GM19023 (cell line): ENCODE measurements around the gene SCRN2.

ENCODE experiments used
- ATAC-seq: cut with Tn5 transposase; IDR thresholded peaks from one replicate; pipeline ENCODE4 v1.9.1; 2021; ENCODE audit warnings: mild to moderate bottlenecking, moderate library complexity; ENCODE audit not compliant: unreplicated experiment

The SCRN2 gene

DNA sequence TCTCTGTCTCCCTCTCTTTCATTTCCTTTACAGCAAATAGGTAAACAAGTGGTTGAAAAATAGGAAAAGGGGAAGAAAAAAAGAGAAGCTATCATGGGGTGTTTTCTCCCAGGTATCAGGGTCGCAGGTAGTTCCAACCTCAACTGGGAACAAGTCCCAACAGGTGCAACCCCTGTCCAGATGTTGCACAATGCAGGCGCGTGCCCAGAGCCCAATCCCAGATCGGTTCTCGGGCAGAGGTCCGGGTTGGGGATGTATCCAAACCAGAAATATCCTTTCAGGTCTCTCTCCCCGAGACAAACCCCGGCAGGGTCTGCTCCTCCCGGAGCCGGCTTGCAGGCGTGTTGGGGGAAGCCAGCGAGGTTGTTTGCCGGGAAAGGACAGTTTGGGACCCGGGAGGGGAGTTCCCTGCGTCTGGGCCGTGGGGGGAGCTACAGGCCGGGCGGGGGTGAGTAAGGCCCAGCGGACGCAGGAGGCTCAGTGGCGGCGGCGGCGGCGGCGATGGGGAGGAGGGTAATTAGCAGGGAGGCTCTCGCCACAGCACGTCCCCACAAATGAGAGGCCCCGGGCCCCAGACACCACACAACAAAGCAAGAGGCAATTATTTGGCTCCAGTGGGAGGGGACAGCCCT, 31.1 kb upstream of the SCRN2 start:
- ATAC-seq, result no peak

DNA sequence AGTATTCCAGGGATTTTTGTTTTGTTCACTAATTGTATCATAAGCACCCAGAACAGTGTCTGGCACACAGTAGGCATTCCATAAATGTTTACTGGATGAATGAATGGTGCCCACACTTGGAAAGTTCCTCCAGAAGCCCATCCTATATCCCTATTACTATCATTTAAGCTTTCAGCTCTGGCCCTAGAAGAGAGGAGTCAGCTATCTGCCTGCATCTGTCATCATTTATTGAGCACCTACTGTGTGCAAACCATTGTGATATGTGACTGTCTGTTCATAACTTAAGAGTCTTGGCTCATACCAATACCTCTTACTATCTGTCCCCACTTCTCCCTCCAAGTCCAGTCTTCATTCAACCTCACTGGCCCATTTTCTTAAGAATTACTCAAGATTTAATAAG, 30.0 kb upstream of the SCRN2 start:
- ATAC-seq, result no peak

DNA sequence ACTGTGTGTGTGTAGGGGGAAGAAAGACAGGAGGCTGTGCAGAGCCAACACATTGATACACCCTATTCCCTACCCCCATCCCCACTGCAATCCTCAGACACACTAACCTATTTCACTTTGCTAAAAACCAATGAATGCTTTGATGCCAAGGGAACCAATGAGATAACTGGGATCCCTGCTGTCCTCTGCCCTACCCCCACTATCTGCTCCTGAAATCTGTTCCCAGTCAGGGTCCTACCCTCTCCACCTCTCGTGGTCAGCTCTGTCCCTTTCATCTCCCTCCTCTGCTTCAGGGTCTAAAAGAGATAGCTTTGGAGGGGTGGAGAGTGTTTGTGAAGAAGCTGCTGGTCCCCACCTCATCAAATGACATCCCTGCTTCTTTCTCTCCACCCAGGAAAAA, 29.0 kb upstream of the SCRN2 start:
- no peak for ATAC-seq

DNA sequence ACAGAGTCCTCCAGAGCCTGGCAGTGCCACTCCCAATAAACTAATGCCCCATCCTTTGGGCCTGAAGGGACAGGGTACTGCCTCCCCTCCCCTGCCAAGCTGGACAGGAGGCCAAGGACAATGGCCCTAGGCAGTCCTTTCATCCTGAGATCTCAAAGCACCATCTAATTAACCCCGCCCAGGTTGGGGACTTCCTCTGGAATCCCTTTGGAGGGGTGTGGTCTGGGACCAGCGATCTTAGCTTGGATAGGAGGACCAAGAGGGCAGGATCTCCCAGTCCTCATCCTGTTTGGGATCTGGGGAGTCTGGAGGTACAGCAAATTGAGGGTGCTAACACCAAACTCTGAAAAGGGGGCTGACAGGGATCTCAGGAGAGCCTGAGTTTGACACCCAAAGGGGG, 28.0 kb upstream of the SCRN2 start:
- no peak for ATAC-seq

DNA sequence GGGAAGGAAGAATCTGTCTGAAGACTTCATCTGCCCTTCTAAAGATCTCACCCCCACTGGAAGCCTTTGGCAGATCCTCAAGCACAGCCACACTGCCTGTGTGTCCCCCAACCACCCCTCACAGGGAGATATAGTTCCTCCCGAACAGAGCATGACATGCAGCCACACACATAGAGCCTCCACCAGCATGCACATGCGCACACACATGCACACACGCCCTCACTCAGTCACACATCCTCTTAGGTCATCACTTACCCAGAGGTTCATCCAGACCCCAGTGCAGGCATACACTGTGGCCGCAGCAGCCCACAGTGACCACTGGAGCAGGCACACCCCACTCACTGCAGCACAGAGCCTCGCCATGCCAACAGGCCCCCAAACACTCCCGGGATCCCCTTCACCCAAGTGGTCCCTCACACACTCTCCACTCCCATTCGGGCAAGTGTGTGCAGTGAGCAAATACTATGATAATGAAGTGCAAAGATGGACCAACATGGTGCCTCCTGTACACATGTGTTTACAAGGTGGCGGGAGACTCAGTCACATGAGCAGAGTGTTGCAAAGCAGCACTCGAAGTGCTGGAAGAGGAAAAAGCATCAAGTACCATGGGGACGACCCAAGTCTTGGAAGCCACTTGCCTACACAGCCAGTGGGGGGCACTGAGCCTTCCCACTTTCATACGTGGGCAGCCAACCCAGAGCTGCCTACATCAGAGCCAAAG, 26.9 kb upstream of the SCRN2 start:
- no peak for ATAC-seq

DNA sequence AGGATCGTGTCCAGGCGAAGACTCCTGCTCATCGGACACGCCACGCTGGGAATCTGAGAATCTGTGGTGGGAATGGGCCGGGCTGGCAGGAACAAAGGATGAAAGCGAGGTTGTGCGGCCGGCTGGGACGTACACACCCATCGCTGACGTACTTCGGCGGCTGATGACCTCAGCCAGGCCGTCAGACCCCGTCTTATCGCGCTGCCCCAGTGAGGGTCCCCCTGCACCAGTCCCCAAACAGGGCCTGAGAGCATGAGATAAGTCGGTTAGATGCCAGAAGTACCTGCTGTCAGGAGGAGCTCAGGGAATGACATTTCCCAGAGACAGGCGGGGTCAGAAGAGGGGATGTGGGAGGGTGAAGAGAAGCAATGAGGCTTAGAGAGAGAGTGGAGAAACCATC, 25.9 kb upstream of the SCRN2 start:
- no peak for ATAC-seq

DNA sequence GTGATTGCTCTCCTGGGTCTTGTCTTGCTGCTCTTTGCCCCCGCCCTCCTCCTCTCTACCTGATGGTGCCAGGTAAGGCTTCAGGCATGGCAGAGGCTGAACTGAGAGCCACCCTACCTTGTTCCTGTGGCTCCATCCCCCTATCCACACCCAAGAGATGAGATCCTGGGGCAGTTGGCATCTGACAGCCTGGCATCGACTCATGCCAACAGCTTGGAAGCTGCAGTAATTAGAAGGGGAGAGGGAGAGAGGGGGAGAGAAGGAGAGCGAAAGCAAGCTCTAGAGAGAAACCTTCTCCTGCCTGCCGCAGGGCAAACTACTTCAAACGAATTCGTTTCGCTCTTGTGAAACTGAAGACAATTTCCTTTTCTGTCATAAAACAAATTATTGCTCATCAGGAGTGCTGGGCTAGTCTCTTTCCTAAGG, 23.7 kb upstream of the SCRN2 start:
- ATAC-seq, result no peak

DNA sequence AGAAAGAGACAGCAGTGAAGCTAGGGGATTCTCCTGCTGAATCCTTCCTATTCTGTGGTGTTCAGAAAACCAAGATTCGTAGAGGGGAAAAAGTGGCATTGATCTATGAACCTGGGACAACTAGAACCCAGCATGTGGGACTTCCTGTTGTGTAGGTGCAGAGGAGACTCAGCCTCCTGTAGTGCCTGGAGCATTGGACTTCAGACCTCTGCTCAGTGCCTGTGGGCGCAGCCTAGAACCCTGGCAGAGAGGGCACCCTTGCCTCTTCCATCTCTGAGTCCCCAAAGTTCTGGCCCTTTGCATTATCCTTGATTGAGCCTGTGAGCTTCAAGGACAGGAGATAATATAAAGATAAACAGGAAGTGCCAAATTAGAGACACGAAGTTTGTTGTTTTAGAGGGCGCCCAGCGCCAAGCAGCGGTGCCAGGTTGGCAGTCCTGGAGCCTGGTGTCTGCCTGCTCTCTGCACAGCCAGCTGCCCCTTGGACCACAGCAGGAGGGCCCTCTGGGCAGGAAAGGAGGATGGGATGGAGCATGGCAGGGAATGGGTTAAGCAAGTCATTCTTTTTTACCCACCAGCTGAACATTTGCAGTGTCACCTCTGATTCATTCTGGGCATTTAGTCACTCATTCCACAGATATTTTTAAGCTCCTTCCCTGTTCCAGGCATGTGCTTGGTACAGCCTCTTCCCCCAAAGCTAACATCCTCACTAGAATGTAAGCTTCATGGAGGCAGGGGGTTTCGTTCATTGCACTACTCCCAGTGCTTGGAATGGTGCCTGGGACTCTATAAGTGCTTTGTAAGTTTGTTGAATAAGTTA, 21.8 kb upstream of the SCRN2 start:
- no peak for ATAC-seq

DNA sequence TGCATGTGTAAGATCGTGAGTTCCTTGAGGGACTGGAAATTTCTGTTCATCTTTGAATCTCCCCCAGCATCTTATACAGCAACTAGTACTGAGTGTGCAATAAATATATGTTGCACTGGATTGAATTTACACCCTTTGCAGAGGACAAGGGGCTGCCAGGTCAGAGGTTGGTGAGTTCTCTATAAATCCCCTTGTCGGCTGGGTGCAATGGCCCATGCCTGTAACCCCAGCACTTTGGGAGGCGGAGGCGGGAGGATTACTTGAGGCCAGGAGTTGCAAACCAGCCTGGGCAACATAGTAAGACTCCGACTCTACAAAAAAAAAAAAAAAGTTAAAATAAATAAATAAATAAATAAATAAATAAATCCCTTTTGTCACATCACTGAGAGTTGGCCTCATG, 19.3 kb upstream of the SCRN2 start:
- ATAC-seq, result no peak

DNA sequence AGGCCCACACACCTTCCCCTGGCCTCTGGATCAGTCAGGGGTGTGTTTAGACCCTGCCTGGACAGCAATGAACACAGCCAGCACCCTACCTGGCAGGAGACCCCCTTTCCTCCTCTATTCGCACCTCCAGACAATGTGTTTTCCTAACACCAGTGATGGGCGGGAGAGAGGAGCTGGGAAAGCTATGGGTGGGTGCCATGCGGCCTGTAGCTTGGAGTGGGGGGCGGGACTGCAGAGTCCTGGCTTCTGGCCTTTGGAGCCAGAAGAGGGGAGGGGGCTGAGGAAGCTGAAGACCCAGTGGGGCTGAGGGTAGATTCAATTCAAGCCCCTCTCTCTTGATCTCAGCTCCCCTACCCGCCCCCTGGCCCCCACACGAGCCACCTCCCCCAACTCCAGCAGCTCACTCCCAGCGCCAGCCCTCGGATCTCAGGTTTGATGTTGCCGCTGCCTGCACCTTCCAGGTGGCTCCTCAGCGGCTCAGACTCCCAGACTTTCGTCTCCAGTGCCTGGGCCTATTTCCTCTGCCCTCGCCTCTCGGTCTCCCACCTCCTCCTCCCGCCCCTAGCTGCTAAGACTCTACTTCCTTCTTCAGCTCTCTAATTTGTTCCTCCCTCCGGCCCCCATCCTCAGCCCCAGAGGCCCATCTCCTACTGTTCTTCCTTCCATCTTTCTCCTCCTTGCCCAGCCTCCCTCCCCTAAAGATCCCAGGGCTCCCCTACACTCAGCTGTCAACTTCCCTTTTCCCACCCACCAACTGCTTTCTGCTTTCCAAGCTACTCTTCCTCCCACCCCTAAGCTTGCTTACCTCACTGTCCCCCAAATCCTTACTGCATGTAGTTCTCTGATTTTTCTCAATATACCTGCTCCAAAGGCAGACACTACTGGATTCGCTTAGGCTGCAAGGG, 16.7 kb upstream of the SCRN2 start:
- ATAC-seq, result no peak

DNA sequence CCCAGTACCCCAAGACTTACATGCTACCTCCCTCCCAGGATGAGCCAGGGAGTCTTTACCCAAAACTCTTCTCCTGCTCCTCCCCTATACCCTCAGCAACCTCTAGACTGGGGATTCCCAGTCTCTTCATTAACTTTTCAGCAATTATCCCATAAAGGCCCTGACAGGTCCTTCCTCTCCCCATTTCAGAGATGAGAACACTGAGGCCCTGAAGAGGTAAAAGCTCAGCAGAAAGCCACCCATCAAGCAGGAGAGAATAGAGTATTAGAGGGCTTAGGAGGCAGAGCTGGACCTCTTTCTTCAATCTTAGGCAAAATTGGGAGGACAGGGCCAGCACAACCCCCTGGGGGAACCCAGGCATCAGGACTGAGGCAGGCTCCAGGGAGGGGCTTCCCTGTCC, 15.8 kb upstream of the SCRN2 start:
- no peak for ATAC-seq

DNA sequence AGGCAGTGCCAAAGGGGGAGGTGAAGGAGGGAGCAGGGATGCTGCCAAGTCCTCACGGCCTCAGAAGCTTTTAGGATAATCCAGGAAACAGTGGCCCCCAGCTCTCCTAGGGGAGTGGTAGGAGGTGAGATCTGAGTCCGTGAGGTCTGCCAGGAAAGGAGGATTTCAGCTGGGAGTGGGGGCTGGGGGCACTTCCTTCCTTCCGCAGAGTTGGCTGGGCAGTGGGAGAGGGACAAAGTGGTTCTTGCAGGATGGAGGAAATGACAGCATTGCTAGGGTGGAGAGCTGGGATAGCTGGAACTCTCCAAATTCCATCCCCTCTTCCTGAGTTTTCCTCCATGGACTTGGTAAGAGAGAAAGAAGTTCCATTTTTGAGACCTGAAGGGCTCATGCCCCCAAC, 14.7 kb upstream of the SCRN2 start:
- no peak for ATAC-seq

DNA sequence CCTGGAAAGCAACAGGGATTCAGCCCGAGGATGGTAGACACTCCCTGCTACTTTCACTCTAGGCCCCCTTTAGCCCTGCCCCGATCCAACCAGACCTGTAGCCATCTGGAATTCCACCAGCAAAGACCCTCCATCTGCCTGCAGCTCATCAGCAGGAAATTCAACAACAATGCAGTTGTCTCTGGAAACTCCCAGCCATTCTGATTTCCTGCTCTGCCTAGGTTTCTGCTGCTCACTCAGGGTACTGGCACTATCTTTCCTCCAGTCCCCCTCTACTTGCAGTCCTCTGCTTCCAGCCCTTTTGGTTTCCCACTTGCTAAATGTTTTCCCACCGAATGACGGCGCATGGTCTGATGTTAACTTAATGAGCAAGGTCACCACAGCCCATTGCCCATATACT, 12.5 kb upstream of the SCRN2 start:
- ATAC-seq, result no peak

DNA sequence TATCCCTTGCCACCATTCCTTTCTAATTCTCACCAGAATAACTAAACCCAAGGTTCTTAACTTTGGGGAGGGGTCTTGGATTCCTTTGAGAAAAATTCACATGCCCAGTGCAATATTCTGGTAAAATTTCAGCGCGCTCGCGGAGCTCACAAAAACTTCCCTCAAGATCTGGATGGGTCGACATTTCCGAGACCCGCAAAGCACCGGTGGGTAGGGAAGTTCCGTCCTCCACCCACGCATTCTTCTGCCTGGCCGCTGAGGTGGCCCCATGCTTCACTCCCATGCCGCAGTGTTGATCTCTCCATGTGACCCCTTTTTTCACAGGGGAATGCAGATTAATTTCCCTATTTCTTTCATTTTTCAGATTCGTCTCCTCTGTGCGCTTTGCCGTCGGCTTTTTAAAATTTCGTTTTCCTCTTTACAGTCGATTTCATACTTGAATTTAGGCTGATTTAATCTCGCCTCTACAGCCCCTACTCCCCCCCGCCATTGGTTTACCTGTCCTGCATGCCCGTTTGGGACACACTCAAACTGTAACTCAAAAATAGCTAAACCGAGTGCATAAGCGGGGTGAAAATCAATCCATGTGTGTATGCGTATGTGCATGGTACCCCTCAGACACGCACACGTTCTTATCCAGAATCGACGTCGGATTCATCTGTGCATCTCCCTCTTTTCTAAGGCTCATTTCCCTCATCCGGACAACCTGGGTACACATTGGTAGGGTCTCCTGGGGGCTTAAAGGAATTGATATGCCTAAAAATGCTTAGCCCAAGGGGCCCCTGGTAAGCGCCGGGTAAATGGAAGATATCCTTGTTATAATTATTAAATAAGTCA, 11.3 kb upstream of the SCRN2 start:
- ATAC-seq, result no peak

DNA sequence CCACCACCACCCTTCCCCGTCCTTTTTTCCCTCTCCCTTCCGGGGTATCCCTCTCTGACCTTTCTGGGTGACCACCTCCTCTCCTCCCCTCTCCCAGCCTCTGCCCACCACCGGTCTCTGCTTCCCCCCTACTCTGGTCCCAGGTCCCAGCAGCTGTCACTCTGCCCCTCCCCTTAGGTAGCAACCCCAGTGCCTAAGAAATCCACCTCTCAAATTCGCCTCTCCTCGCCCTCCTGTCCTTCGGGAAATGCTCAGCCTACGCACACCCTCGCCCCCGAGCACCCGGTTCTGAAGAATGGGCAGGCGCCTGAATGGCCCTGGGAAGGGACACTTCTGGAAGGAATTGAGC, 10.7 kb upstream of the SCRN2 start:
- no peak for ATAC-seq

DNA sequence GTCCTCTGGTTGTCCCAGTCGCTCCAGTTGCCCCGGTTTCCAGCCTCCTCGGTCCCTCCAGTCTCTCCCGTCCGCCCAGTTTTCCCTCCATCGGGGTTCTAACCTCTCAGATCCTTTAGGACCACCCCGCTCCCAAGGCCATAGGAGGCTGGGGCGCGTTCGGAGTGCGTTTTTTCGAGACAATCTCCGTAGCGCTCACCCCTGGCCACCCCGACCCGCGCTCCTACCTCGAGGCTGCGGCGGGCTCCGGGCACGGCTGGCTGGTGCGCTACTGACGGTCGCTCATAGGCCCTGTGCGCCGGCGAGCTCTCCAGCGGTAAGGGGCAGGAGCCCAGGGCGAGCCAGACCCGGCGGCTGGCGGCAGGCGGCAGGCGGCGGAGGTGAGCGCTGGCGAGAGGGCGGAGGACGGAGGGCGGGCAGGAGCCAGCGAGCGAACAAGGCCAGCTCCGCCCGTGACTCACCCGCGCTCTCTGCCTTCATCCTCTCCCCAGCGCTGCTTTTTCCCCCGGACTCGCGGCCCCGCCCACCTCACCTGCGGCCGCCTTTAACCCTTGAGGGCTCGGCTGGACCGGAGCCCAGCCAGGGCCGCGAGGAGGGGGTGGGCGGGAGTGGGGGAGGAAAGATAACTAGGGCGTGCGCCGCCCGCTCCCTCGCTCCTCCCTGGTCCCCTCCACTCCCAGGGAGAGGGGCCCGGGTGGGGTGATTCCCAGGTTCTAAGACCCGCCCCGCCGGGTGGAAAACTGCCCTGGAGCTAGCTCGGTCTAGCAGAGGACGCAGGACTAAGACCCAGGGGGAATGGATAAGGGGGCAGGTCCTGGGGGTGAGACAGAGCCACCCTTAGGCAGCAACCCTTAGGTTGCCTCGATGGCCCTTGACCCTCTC, 9.9 kb upstream of the SCRN2 start, which contains the start of gene SP6:
SP6 (minus strand) TSS at position 472 of the 882 bp plus-strand sequence. CDS start 2,734 bp downstream, outside the sequence.
- ATAC-seq, result no peak

DNA sequence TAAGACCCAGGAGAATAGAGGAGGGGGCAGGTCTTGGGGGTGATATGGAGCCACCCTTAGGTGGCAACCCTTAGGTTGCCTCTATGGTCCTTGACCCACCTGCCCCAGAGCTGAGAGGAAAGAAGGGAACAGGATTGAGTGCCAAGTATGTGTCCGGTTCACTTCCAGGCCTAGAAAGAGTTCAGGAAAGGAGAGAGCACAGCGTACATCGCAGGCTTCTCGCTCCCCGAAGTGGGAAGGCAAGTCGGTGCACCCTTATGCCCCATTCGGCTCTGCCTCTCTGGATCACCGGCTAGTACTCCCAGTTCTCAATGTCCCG, 9.3 kb upstream of the SCRN2 start:
- no peak for ATAC-seq

DNA sequence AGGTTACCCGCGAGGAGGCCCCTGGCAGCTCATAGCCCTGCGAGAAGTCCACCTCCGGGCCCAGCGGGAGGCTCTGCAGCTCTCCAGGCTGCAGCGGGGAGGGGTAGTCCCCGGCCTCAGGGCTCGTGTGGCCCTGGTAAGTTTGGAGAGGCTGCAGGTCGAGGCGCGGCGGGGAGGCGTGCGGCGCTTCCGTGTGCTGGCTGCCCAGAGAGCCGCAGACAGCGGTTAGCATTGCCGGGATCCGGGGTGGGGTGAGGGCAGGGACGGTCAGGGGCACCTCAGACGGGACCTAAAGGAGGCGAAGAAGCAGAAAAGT, 7.1 kb upstream of the SCRN2 start:
- no peak for ATAC-seq
